H4 (cell line): ENCODE measurements around the gene TMEM243. TPM values are rescaled to one million over a fixed set of nuclear protein-coding genes. Genes with fewer than 3 reads are reported as not detected.

Experiments
- DNase-seq: peaks from one replicate; pipeline ENCODE4 v3.0.0-alpha.2; 2015; ENCODE audit warnings: low spot score
- total RNA-seq: library from RNA; depleted of rRNA; stranded (reverse); fragments of >200 nt; shearing (Covaris generic); gene quantifications from 2 replicates; pipeline ENCODE4 v1.2.3, GENCODE V29; 2014; rRNA removed

The TMEM243 gene
- total RNA-seq, 1 experiment from 2014 or later = 73.9 TPM

DNA sequence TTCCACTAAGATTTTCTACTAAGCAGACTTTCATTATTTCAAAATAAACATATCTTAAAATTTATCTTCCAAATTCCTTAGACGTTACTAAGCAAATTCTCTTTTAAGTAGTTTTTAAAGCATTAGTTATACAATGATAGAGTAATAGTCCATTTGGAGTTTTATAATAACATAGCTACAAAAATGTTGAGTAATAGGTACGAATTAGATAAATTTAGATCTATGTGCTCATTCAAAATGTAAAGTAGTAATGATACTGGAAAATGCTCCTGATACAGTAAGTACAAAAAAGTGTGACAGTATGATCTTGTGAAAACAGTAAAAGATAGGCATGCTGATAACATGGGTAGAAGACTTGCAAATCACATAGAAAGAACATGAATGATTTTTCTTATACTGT, 62.8 kb downstream of the TMEM243 start:
- DNase-seq = no peak

GRCh38 chr7:87155788-87156187, 63.7 kb downstream of the TMEM243 start:
- no peak for DNase-seq

DNA sequence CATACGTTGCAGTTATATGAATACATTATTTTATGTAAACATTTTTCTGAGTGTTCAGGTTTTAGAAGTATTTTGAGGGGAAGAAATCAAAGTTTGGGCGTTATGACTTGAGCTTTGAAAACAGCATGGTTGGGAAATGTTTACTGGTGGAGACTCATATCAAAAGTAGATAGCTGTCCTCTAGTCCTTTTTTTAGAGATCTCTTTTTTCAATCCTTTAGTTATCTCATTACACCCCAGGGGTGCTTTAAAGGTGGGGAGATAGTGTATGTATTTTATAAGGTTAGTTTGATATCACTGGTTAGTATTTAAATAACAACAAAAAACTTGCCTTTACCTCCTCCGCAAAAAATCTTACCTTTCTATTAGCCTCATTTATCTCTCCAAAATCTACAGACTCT, 65.0 kb downstream of the TMEM243 start:
- no peak for DNase-seq

GRCh38 chr7:87154166-87154565, 65.4 kb downstream of the TMEM243 start:
- no peak for DNase-seq

DNA sequence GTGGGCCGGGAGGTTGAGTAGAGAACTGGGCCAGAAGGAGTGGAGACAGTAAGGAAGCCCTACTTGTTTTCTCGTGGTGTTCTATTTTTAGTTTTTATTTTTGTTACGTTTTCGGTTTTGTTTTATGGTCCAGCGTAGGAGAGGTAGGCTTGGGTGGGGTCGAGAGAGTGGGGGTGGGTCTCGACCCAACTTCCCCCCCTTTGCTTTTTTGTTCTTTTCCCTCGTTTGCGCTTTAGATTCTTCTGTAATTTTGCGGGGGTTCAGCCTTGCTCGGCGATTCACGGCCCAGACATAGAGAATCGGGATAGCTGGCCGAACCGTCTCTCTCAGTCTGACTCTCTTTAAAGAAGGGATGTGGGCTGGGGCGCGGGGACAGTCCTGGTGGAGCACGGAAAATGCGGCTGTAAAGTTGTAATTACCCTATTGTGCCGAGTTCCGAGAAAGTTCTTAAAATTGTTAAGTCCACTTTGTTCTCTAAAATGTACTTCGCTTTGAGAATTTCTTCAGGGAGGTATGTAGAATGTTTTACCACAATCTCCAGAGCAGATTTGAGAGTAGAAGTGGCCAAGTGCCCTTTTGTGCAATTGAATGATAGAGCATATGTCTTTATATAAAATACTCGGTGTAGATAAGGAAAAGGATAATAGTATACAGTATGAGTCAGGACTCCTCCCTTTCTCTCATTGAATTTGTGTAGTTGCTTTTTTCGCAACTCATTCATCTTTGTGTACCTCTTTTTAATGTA, 66.5 kb downstream of the TMEM243 start:
- no peak for DNase-seq

DNA sequence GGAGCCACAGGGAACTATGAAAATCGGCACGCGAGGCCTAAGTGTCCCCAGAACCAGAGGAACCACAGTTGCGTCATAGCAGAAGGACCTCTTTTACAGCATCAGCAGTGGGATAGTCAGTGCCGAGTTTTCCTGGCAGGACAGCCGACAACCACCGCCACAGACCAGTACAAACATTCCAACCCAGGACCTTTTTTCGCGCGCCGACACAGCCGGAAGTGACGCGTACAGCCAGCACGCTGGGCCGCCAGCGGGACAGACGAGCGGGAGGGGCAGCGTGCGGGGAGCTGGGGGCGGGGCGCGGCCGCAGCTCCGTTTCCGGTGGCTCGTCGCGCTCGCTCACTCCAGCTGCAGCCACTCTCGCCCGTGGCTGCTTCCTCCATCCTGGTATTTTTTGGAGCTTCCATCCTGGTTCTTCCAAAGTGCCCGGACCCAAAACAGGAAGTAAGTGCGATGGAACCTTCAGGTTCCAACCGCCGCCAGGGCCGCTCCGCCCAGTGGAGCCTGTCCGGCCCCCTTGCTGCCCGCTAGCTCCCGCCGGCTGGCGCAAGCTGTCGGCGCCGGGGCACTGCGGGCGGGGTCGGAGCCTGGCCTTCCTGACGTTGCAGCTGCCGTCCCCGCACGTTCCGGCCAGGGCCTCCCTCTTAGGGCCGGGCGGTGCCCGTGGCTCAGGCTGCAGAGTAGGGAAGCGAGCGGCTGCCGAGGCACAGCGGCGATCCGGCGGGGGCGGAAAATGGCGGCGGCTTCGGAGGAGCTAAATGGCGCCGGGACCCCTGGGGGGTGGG, 67.2 kb downstream of the TMEM243 start, which contains the start of gene DMTF1:
TSS of gene DMTF1 (plus strand) at position 342 of the 785 bp plus-strand sequence. CDS start 12,489 bp downstream, outside the sequence.
- peak; percentile 99 for DNase-seq

- DNase-seq = no peak
These were observed 67.8 kb downstream of the TMEM243 start for GRCh38 chr7:87151729-87152111.

DNA sequence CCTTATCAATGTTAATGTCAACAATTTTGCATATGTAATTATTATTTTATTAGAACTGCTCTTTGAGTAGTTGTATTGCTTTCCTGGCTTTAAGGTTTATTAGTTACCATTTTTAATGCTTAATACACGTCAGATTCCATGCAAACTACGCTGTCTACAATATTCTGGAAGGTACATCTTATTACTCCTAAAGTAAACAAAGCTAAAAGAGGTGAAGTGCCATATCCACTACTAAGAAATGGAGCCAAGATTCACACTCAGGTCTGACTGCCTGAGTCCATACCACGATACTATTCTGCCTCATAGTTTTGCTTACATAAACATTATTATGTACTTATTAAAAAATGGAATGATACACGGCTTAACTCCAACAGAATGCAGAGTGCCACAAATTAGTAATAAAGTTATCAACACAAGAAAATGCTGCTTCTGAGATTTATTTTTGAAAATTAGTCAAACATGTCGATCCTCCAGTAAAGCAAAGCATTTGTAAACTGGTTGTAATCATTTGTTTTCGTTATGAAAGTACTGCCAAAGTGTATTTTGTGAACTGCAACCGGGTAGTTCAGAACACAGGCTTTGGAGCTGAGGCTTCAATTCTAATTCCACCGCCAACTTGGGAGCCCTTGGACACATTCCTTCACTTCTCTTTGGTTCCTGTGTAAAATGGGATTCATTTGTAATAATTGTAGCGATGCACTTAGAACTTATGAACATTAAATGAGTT, 68.4 kb downstream of the TMEM243 start:
- no peak for DNase-seq

DNA sequence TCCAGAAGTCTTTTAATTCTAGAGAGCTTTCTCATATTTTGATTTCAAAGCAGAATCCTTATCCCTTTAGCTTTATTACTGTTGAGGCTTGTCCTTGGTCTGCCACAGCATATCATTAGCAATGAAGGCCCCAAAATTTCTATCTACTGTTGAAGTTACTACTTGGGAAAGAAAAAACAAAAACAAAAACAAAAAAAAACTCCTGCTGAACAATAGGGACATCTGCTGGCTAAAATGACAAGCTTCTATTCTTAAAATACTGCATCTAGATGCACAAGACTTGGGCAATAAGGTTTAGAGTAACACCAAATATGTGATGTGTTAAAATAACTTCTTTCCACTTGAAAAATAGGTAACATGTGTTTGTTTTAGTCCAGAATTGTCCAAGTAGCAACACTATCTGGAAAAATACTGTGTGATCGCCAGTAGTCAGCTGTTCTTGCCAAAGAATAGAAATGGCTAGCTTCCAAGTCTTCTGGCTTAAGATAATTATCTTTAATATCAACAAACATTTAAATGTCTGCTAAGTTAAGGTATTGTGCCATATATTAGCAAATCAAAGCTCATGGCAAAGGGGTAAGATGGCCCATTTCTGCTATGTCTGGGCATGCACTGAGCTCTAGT, 71.1 kb downstream of the TMEM243 start:
- peak; percentile 42 for DNase-seq

DNA sequence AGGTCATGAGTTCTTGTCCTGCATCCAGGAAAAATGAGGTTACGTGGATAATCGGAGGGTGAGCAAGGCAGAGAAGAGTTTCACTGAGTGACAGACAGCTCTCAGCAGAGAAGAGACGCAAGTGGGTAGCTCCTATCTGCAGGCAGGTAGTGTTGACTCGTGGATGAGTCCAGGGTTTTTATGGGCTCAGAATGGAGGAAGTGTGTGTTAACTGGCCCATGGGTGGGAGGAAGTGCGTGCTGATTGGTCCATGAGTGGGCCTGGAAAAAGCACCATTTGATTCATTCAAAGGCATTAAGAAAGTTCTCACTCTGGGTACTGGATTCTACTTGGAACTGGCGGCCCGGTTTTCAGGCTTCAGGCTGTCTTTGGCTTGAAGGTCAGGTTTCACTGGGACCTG, 72.0 kb downstream of the TMEM243 start:
- no peak for DNase-seq

GRCh38 chr7:87146740-87147386, 72.7 kb downstream of the TMEM243 start:
- peak; percentile 25 for DNase-seq

Other genes with a start within 250 kb of the TMEM243 start
- gene ELAPOR2, start 160.1 kb downstream of the TMEM243 start, total RNA-seq = 9.5 TPM in 2 replicates
- 15.0 and 33.3 TPM in 2 replicates for gene DMTF1, start 67.3 kb downstream of the TMEM243 start, total RNA-seq
- gene CROT, start 125.9 kb upstream of the TMEM243 start, total RNA-seq = 14.5 and 30.0 TPM in 2 replicates